Adrenal gland (tissue), 5 donors: ENCODE data around the gene CACNB3.

Experiments used
- POLR2A ChIP-seq, 2 donors: fragments of 450-650 bp; IDR thresholded peaks; one replicate each; pipeline ENCODE4 v1.6.1; 2017; ENCODE audit warnings: antibody characterized with exemption in 2 of 2, mild to moderate bottlenecking in 2 of 2, moderate library complexity in 1 of 2
- TF ChIP-seq, protein P1 (sequence below), 6 experiments: fragments of 450-650 bp in 4 of 6; fragments of 200-600 bp in 2 of 6; sonication (generic) in 1 of 6; IDR thresholded peaks; 1 replicate in 5 of 6; 2 replicates in 1 of 6; pipeline versions ENCODE4 v1.5.1 to v1.8.0; 2016 to 2021; ENCODE audit warnings: antibody characterized with exemption in 6 of 6, mild to moderate bottlenecking in 2 of 6, moderate library complexity in 1 of 6
- donor health status: DM: no; HTN: no; CAD: no.

- TF ChIP-seq POLR2A (IDR thresholded peaks at IDR 0.05): no peak
- TF ChIP-seq, protein P1, sequence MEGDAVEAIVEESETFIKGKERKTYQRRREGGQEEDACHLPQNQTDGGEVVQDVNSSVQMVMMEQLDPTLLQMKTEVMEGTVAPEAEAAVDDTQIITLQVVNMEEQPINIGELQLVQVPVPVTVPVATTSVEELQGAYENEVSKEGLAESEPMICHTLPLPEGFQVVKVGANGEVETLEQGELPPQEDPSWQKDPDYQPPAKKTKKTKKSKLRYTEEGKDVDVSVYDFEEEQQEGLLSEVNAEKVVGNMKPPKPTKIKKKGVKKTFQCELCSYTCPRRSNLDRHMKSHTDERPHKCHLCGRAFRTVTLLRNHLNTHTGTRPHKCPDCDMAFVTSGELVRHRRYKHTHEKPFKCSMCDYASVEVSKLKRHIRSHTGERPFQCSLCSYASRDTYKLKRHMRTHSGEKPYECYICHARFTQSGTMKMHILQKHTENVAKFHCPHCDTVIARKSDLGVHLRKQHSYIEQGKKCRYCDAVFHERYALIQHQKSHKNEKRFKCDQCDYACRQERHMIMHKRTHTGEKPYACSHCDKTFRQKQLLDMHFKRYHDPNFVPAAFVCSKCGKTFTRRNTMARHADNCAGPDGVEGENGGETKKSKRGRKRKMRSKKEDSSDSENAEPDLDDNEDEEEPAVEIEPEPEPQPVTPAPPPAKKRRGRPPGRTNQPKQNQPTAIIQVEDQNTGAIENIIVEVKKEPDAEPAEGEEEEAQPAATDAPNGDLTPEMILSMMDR (IDR thresholded peaks at IDR 0.05): no peak
Observed at GRCh38 chr12:48777501-48778400, 40.5 kb upstream of the CACNB3 start.
